GM12878 (cell line): ENCODE measurements around the gene NOXA1. TPM values are rescaled to one million over a fixed set of nuclear protein-coding genes. Genes with fewer than 3 reads are reported as not detected.

Source experiments
- ATAC-seq: fragments of 200-7000 bp; cut with Tn5 transposase; 3 replicates; pipeline ENCODE4 v1.9.1; 2020; ENCODE audit warnings: mild to moderate bottlenecking, moderate library complexity
- BruUV-seq: library from RNA; stranded (reverse); fragments of 400-500 nt; replicated peaks from 2 replicates; lab custom pipeline; 2021; lab: Mats Ljungman, UMichigan
- CTCF ChIA-PET: fragments of 300-600 bp; sonication (Branson Sonifier 250); formaldehyde crosslinking; extraction: SDS; loops from one replicate; lab custom pipeline; 2021; ENCODE audit warnings: inconsistent platforms; lab: Yijun Ruan, JAX
- POLR2A ChIA-PET: fragments of 350-600 bp; formaldehyde crosslinking; extraction: SDS; loops from one replicate; lab custom pipeline; 2021; ENCODE audit warnings: inconsistent platforms; lab: Charles Lee
- RAD21 ChIA-PET: fragments of 300-600 bp; sonication (Branson Sonifier 250); formaldehyde crosslinking; loops from one replicate; lab custom pipeline; 2023; ENCODE audit warnings: antibody characterized with exemption; ENCODE audit not compliant: unreplicated experiment; lab: Charles Lee
- SMC1A ChIA-PET: fragments of 300-600 bp; sonication (Branson Sonifier 250); formaldehyde crosslinking; loops from one replicate; lab custom pipeline; 2023; ENCODE audit not compliant: unreplicated experiment, uncharacterized antibody; lab: Charles Lee
- DNase-seq: peaks from one replicate; pipeline ENCODE4 v3.0.0-alpha.2; 2011; ENCODE audit warnings: low read depth, low spot score
- FAIRE-seq: peaks from 3 replicates; lab custom pipeline; 2011; peaks lifted over from hg19 to GRCh38; lab: Jason Lieb, UNC
- H2AFZ ChIP-seq: 2 replicates; pipeline ENCODE4 v1.6.0; 2011; ENCODE audit warnings: low read depth, low read length, control low read depth; ENCODE audit not compliant: control insufficient read depth
- H3K27ac ChIP-seq: 2 replicates; pipeline ENCODE4 v1.5.1; 2011; ENCODE audit warnings: control low read depth; ENCODE audit not compliant: control insufficient read depth, insufficient read depth
- H3K27me3 ChIP-seq, 2 experiments: replicated peaks in 1 of 2; 2 replicates each; pipeline versions ENCODE4 v1.6.0 to v1.6.1; 2011; ENCODE audit warnings: low read length in 1 of 2; ENCODE audit not compliant: control insufficient read depth in 2 of 2, insufficient read depth in 2 of 2
- H3K36me3 ChIP-seq, 2 experiments: 2 replicates each; pipeline ENCODE4 v1.5.1; 2011; ENCODE audit warnings: low read length in 1 of 2; ENCODE audit not compliant: control insufficient read depth in 2 of 2, insufficient read depth in 2 of 2
- H3K4me1 ChIP-seq: 2 replicates; pipeline ENCODE4 v1.6.1; 2011; ENCODE audit warnings: mild to moderate bottlenecking, low read length, moderate library complexity, mixed read lengths; ENCODE audit not compliant: control insufficient read depth, insufficient read depth
- H3K4me2 ChIP-seq: 2 replicates; pipeline ENCODE4 v1.6.0; 2011; ENCODE audit warnings: control low read depth; ENCODE audit not compliant: control insufficient read depth, insufficient read depth
- H3K4me3 ChIP-seq: fragments of 200-600 bp; sonication (generic); 2 replicates; pipeline ENCODE4 v1.5.1; 2016
- H3K79me2 ChIP-seq: 2 replicates; pipeline ENCODE4 v1.6.0; 2011; ENCODE audit warnings: low read length; ENCODE audit not compliant: control insufficient read depth, insufficient read depth
- H3K9ac ChIP-seq: 2 replicates; pipeline ENCODE4 v1.8.0; 2011; ENCODE audit warnings: low read length, control low read depth, mixed read lengths; ENCODE audit not compliant: control insufficient read depth, insufficient read depth
- H3K9me3 ChIP-seq: replicated peaks from 3 replicates; pipeline ENCODE4 v1.5.1; 2011; ENCODE audit warnings: mild to moderate bottlenecking, low read length; ENCODE audit not compliant: control insufficient read depth, insufficient read depth
- H4K20me1 ChIP-seq: 2 replicates; pipeline ENCODE4 v1.6.0; 2011; ENCODE audit not compliant: control insufficient read depth, insufficient read depth
- ATF3 ChIP-seq: IDR thresholded peaks from 2 replicates; pipeline ENCODE4 v1.6.1; 2011; ENCODE audit warnings: low read depth, mild to moderate bottlenecking, low read length, moderate library complexity, borderline replicate concordance; ENCODE audit errors: extremely low read depth
- BACH1 ChIP-seq: fragments of 450-650 bp; IDR thresholded peaks from 2 replicates; pipeline ENCODE4 v1.6.1; 2017; ENCODE audit warnings: mild to moderate bottlenecking, borderline replicate concordance
- BCL11A ChIP-seq: IDR thresholded peaks from 2 replicates; pipeline ENCODE4 v1.6.1; 2011; ENCODE audit warnings: low read depth, low read length
- BRCA1 ChIP-seq: IDR thresholded peaks from 2 replicates; pipeline ENCODE4 v1.6.1; 2011; ENCODE audit warnings: low read depth, low read length, improper control_type of control experiment
- CHD1 ChIP-seq: IDR thresholded peaks from 2 replicates; pipeline ENCODE4 v1.6.1; 2012; ENCODE audit warnings: low read depth, low read length, improper control_type of control experiment
- CUX1 ChIP-seq: IDR thresholded peaks from 2 replicates; pipeline ENCODE4 v1.6.1; 2012; ENCODE audit warnings: improper control_type of control experiment, low read depth, low read length; ENCODE audit not compliant: insufficient replicate concordance
- ESRRA ChIP-seq: IDR thresholded peaks from 2 replicates; pipeline ENCODE4 v1.6.1; 2012; ENCODE audit warnings: mild to moderate bottlenecking, low read length, improper control_type of control experiment
- JUNB ChIP-seq: IDR thresholded peaks from 2 replicates; pipeline ENCODE4 v1.6.1; 2016; ENCODE audit warnings: antibody characterized with exemption, mild to moderate bottlenecking
- KDM1A ChIP-seq: fragments of 200-600 bp; sonication (generic); IDR thresholded peaks from 2 replicates; pipeline ENCODE4 v1.6.1; 2016; ENCODE audit warnings: borderline replicate concordance
- NBN ChIP-seq: fragments of 450-650 bp; IDR thresholded peaks from 2 replicates; pipeline ENCODE4 v1.6.1; 2016
- RAD21 ChIP-seq: IDR thresholded peaks from 2 replicates; pipeline ENCODE4 v1.6.1; 2011; ENCODE audit warnings: mild to moderate bottlenecking, low read depth, low read length, moderate library complexity; ENCODE audit not compliant: insufficient read depth
- RAD51 ChIP-seq: fragments of 450-650 bp; IDR thresholded peaks from 2 replicates; pipeline ENCODE4 v1.6.1; 2016; ENCODE audit warnings: moderate library complexity, mild to moderate bottlenecking, inconsistent platforms
- SIX5 ChIP-seq: IDR thresholded peaks from 2 replicates; pipeline ENCODE4 v1.6.1; 2011; ENCODE audit warnings: mild to moderate bottlenecking, low read depth, low read length, moderate library complexity; ENCODE audit not compliant: severe bottlenecking
- SMAD5 ChIP-seq: IDR thresholded peaks from 2 replicates; pipeline ENCODE4 v1.6.1; 2016; ENCODE audit warnings: antibody characterized with exemption, low read depth
- ZBTB33 ChIP-seq: fragments of 450-650 bp; IDR thresholded peaks from 2 replicates; pipeline ENCODE4 v1.6.1; 2017; ENCODE audit warnings: mild to moderate bottlenecking
- ZNF207 ChIP-seq: fragments of 450-650 bp; IDR thresholded peaks from 2 replicates; pipeline ENCODE4 v1.6.1; 2014; ENCODE audit warnings: antibody characterized with exemption, mild to moderate bottlenecking, borderline replicate concordance
- ZNF217 ChIP-seq: fragments of 450-650 bp; IDR thresholded peaks from 2 replicates; pipeline ENCODE4 v1.6.1; 2017; ENCODE audit warnings: antibody characterized with exemption, mild to moderate bottlenecking
- WGBS: methylation state at CpG from one replicate; pipeline ENCODE4 v1.1.6; 2016; ENCODE audit warnings: low lambda C conversion rate; ENCODE audit not compliant: insufficient replicate concordance, insufficient coverage; ENCODE audit errors: missing lambda C conversion rate; 5-methylcytosine and 5-hydroxymethylcytosine counted together
- in situ Hi-C: fragments of 300-500 bp; cut with MboI; formaldehyde crosslinking; loops from 9 replicates; pipeline ENCODE4 v1.14.3; 2018; ENCODE audit warnings: mixed read lengths
- intact Hi-C: fragments of 100-400 bp; cut with micrococcal nuclease; formaldehyde crosslinking; loops from one replicate; pipeline ENCODE4 v1.14.2; 2022; ENCODE audit not compliant: unreplicated experiment
- polyA plus RNA-seq, 11 experiments: library from polyadenylated mRNA; depleted of rRNA in 4 of 11; unstranded in 6 of 11; stranded (reverse) in 5 of 11; fragments of >200 nt; fragmentation: Nextera tagmentation in 4 of 11; fragmentation: Illumina TruSeq in 1 of 11; extraction: Ambion mirVana in 4 of 11; extraction: Trizol in 1 of 11; gene quantifications; 1 replicate in 1 of 11; 2 replicates in 10 of 11; pipeline versions ENCODE4 v1.2.1 to v1.2.3, GENCODE V29; 2011 to 2016; ENCODE audit warnings: inconsistent platforms in 2 of 11, missing spikeins in 2 of 11, low read depth in 1 of 11
- total RNA-seq, 4 experiments: library from RNA; depleted of rRNA in 3 of 4; stranded (reverse); fragments of >200 nt in 3 of 4; fragmentation: Illumina TruSeq in 1 of 4; extraction: Trizol in 1 of 4; gene quantifications; 2 replicates each; pipeline versions ENCODE4 v1.2.1 to v1.2.3, GENCODE V29; 2013 to 2021

NOXA1 gene
- total and polyA plus RNA-seq, 10 of the 15 experiments (the other 5 are each of a cell fraction or from before 2014, with no cell fraction given): 0.08 to 0.20 TPM; not detected in 8

GRCh38 chr9:137416006-137416562, 7.1 kb upstream of the NOXA1 start (continued):
- no peak for TF ChIP-seq KDM1A

GRCh38 chr9:137416563-137417151, 6.5 kb upstream of the NOXA1 start:
- Histone ChIP-seq H3K36me3 (no peaks in the 10 kb centered on the region), H3K9me3 (no peaks in the 10 kb centered on the region), H3K79me2 (peaks cover 13% of the 10 kb centered on the region), H3K4me3 (peak overlapping the region; percentile 49; the same call in 1 of the 2 replicates), H4K20me1 (no peaks in the 10 kb centered on the region), H2AFZ (no peak overlapping the region), H3K4me2 (peak overlapping the region; percentile 36; the same call in 1 of the 2 replicates), H3K27ac (no peak overlapping the region), H3K27me3 (no peaks in the 10 kb centered on the region), H3K9ac (peak overlapping the region; percentile 50; the same call in 1 of the 2 replicates), H3K4me1 (peaks cover 14% of the 10 kb centered on the region)
- in situ Hi-C loops (no loop called here), intact Hi-C loops (no loop called here)
- DNase-seq (no peak), FAIRE-seq (no peak), ATAC-seq (no peak; the same call in 2 of the 3 replicates)
- TF ChIP-seq SIX5: no peak
- no peak for TF ChIP-seq RAD21
- TF ChIP-seq ZBTB33: no peak
- TF ChIP-seq BCL11A: no peak
- TF ChIP-seq CHD1: no peak
- TF ChIP-seq BRCA1: no peak
- no peak for TF ChIP-seq BACH1
- no peak for TF ChIP-seq ATF3
- no peak for TF ChIP-seq CUX1
- no peak for TF ChIP-seq JUNB
- TF ChIP-seq SMAD5: no peak
- no peak for TF ChIP-seq ESRRA
- TF ChIP-seq ZNF207: no peak
- TF ChIP-seq NBN: no peak
- TF ChIP-seq ZNF217: no peak
- TF ChIP-seq RAD51: no peak
- 79% methylated on average over 38 of the region's 45 CpGs for WGBS
- ChIA-PET CTCF (no interaction called here), POLR2A (no interaction called here), RAD21 (no interaction called here), SMC1A (no interaction called here)
- BruUV-seq: no TSS peak
